ENCODE results near the gene SPNS1.

The SPNS1 gene

DNA sequence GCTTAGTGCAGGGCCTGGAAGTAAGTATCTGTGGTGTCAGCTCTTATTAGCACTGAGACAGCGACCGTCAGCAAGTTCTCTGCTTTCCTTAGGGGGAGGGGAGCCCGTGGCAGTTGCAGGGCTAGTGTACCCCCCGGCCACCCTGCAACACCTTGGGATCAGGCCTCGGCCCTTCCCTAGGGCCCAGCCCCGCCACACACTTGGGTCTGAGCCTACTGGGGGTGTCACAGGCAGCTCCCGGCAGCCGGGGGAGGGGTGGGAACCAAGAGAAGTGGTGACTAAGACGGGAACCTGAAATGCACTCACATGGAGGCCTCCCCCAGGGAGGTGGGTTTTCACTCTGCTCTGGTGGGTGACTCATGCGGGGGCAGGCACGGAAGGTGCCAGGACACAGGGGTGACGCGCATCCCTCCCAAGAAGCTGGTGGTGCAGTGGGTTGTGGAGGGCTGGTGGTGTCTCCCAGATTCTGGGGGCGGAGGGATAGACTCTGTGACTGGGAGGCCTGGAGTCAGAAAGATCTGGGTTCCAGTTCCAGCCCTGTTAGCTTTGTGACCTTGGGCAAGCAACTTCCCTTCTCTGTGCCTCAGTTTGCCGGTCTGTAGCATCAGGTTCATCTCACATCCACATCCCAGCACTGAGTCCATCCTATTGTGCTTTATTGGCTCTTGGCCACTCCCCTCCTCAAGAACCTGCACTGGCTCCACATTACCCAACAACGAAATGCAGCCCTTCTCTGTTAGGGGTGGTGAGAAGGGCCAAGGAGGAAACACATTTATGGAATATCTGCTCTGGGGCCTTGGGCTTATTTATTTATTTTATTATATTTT lies 54.8 kb downstream of the SPNS1 start:
- DNase-seq: peak; percentile 51 to 74 (median 64)

DNA sequence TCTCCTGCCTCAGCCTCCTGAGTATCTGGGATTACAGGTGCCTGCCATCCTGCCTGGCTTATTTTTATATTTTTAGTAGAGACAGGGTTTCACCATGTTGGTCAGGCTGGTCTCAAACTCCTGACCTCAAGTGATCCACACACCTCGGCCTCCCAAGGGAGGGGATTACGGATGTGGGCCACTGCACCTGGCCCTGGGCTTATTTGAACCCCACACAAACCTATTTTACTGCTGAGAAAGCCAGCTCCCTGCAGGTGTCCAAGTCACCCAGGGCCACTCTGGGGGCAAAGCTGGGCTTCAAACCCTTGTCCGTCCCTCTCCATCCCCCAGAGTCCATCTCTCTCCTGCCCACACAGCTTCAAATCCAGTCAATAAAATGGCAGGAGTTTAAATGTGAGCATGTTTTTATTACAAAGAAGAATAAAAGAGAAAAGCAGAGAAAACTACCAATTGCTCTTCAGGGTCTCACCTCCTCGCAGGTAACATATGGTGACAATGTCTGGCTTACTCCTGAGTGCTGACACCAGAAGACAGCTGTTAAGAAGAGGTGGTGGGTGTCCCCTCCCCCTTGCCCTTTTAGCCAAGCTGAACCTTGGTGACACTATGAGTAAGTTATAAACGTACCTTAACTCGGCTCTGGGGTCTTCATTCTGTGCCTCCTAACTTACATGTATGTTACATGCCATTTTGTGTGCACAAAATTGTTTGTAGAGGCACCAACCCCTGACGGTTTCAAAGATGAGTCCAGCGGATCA lies 55.7 kb downstream of the SPNS1 start:
- no peak for DNase-seq

All from activated naive CD4-positive, alpha-beta T cell (primary cell).